Keratinocyte (primary cell): ENCODE data around the gene LUZP1. TPM values are rescaled to one million over a fixed set of nuclear protein-coding genes. Genes with fewer than 3 reads are reported as not detected.

ENCODE experiments used
- DNase-seq: peaks from one replicate; pipeline ENCODE4 v3.0.0-alpha.2; 2011; ENCODE audit warnings: low read depth, missing footprints, low spot score
- FAIRE-seq: peaks from 2 replicates; lab custom pipeline; 2011; peaks lifted over from hg19 to GRCh38; lab: Jason Lieb, UNC
- H2AFZ ChIP-seq: 2 replicates; pipeline ENCODE4 v1.6.0; 2012; ENCODE audit warnings: low read length, control low read depth, inconsistent platforms; ENCODE audit not compliant: control insufficient read depth
- H3K27ac ChIP-seq: 2 replicates; pipeline ENCODE4 v1.5.1; 2011; ENCODE audit warnings: low read length; ENCODE audit not compliant: control insufficient read depth, insufficient read depth
- H3K27me3 ChIP-seq: 3 replicates; pipeline ENCODE4 v1.6.0; 2011; ENCODE audit warnings: low read length; ENCODE audit not compliant: control insufficient read depth, insufficient read depth; ENCODE audit errors: extremely low read depth
- H3K36me3 ChIP-seq, 2 experiments: 2 replicates in 1 of 2; 3 replicates in 1 of 2; pipeline ENCODE4 v1.5.1; 2011; ENCODE audit warnings: low read length in 2 of 2, mild to moderate bottlenecking in 1 of 2; ENCODE audit not compliant: control insufficient read depth in 2 of 2, insufficient read depth in 2 of 2; ENCODE audit errors: extremely low read depth in 1 of 2
- H3K4me1 ChIP-seq: 3 replicates; pipeline ENCODE4 v1.5.1; 2011; ENCODE audit warnings: low read length; ENCODE audit not compliant: control insufficient read depth, insufficient read depth; ENCODE audit errors: extremely low read depth
- H3K4me2 ChIP-seq: 3 replicates; pipeline ENCODE4 v1.6.0; 2011; ENCODE audit warnings: low read depth, low read length; ENCODE audit not compliant: control insufficient read depth, insufficient read depth; ENCODE audit errors: extremely low read depth
- H3K4me3 ChIP-seq, 3 experiments: fragments of 200-600 bp in 1 of 3; sonication (generic) in 1 of 3; 2 replicates in 2 of 3; 3 replicates in 1 of 3; pipeline ENCODE4 v1.5.1; 2011 to 2016; ENCODE audit warnings: low read length in 3 of 3, mild to moderate bottlenecking in 3 of 3, control low read depth in 2 of 3, inconsistent platforms in 1 of 3, low read depth in 1 of 3, mixed read lengths in 1 of 3, mixed run types in 1 of 3, moderate library complexity in 1 of 3; ENCODE audit not compliant: control insufficient read depth in 2 of 3, insufficient read depth in 2 of 3; ENCODE audit errors: extremely low read depth in 1 of 3
- H3K79me2 ChIP-seq: 2 replicates; pipeline ENCODE4 v1.6.0; 2012; ENCODE audit warnings: low read length; ENCODE audit not compliant: control insufficient read depth, insufficient read depth
- H3K9ac ChIP-seq: 3 replicates; pipeline ENCODE4 v1.6.0; 2011; ENCODE audit warnings: low read length; ENCODE audit not compliant: control insufficient read depth, insufficient read depth; ENCODE audit errors: extremely low read depth
- H3K9me1 ChIP-seq: 3 replicates; pipeline ENCODE4 v1.6.0; 2011; ENCODE audit warnings: low read length; ENCODE audit not compliant: control insufficient read depth, insufficient read depth; ENCODE audit errors: extremely low read depth
- H3K9me3 ChIP-seq: 2 replicates; pipeline ENCODE4 v1.5.1; 2012; ENCODE audit warnings: low read depth, low read length; ENCODE audit not compliant: control insufficient read depth
- H4K20me1 ChIP-seq: 3 replicates; pipeline ENCODE4 v1.6.0; 2011; ENCODE audit warnings: low read length; ENCODE audit not compliant: control insufficient read depth, insufficient read depth; ENCODE audit errors: extremely low read depth
- EZH2 ChIP-seq: IDR thresholded peaks from one replicate; pipeline ENCODE4 v1.6.1; 2012; ENCODE audit warnings: inconsistent platforms, mild to moderate bottlenecking, low read length, moderate library complexity
- dilution Hi-C: fragments of 300-500 bp; cut with MboI; formaldehyde crosslinking; loops from one replicate; pipeline ENCODE4 v1.7.0; 2020; ENCODE audit warnings: low sequenced_read_pairs; ENCODE audit not compliant: extremely low pct_ligation_motif_present
- polyA plus RNA-seq, 5 experiments: library from polyadenylated mRNA; depleted of rRNA in 3 of 5; stranded (reverse) in 3 of 5; stranded (forward) in 1 of 5; unstranded in 1 of 5; fragments of >200 nt; gene quantifications; 1 replicate in 1 of 5; 2 replicates in 3 of 5; 3 replicates in 1 of 5; pipeline versions ENCODE4 v1.2.1 to v1.2.3, GENCODE V29; 2011 to 2012; ENCODE audit warnings: missing spikeins in 2 of 5, low read depth in 1 of 5, low replicate concordance in 1 of 5
- TF ChIP-seq, protein P1 (sequence below), 3 experiments: IDR thresholded peaks in 1 of 3; conservative IDR thresholded peaks in 1 of 3; optimal IDR thresholded peaks in 1 of 3; 2 replicates in 2 of 3; 3 replicates in 1 of 3; pipeline versions ENCODE3 to v1.5.1; 2011; ENCODE audit warnings: low read length in 3 of 3, mild to moderate bottlenecking in 3 of 3, moderate library complexity in 2 of 3, control low read depth in 1 of 3, inconsistent platforms in 1 of 3; ENCODE audit not compliant: insufficient read depth in 2 of 3; ENCODE audit errors: extremely low read depth in 1 of 3

The LUZP1 gene
- polyA plus RNA-seq, 1 donor (not counting 4 experiments of a cell fraction or from before 2014, with no cell fraction given), result 52.5 TPM

DNA sequence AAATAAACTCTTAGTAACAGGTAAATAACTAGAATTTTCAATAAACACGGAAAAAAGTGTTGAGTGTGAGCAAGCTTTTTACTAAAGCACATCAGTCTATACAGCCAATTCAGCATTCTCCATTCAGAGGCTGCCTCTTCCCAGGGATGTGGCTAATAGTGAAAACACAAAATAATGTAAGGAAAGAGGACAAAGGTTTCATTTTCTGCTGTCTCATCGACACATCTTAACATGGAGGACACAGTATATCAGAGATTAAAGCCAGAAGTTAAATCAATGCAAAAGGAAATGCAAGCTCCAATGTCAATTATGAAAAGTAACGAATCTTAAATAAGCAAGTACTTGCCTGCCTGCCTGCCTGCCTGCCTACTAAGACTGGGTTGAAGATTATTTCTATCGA lies 43.2 kb downstream of the LUZP1 start:
- H3K4me3 ChIP-seq, result peak overlapping the region; percentile 12 to 58 (median 34)
- TF ChIP-seq EZH2, result no peak
- TF ChIP-seq, protein P1, sequence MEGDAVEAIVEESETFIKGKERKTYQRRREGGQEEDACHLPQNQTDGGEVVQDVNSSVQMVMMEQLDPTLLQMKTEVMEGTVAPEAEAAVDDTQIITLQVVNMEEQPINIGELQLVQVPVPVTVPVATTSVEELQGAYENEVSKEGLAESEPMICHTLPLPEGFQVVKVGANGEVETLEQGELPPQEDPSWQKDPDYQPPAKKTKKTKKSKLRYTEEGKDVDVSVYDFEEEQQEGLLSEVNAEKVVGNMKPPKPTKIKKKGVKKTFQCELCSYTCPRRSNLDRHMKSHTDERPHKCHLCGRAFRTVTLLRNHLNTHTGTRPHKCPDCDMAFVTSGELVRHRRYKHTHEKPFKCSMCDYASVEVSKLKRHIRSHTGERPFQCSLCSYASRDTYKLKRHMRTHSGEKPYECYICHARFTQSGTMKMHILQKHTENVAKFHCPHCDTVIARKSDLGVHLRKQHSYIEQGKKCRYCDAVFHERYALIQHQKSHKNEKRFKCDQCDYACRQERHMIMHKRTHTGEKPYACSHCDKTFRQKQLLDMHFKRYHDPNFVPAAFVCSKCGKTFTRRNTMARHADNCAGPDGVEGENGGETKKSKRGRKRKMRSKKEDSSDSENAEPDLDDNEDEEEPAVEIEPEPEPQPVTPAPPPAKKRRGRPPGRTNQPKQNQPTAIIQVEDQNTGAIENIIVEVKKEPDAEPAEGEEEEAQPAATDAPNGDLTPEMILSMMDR (optimal IDR thresholded peaks at IDR 0.05 in 1 of 3, IDR thresholded peaks at IDR 0.05 in 1 of 3, conservative IDR thresholded peaks at IDR 0.05 in 1 of 3; ENCODE audit: extremely low read depth in 1 of 3, insufficient read depth in 2 of 3, low read length in 3 of 3), result no peak
- H3K27ac ChIP-seq, result peak overlapping the region; percentile 82
- peak overlapping the region; percentile 41 for H3K9ac ChIP-seq
- peaks cover 0 to 2% of the 10 kb centered on the region in 2 experiments for H3K36me3 ChIP-seq
- FAIRE-seq (no peak), DNase-seq (no peak)
- H2AFZ ChIP-seq, result no peak overlapping the region
- H4K20me1 ChIP-seq, result no peaks in the 10 kb centered on the region
- H3K27me3 ChIP-seq, result no peaks in the 10 kb centered on the region
- H3K9me3 ChIP-seq, result no peaks in the 10 kb centered on the region
- H3K4me2 ChIP-seq, result peak overlapping the region; percentile 87
- H3K9me1 ChIP-seq, result no peaks in the 10 kb centered on the region
- H3K79me2 ChIP-seq, result peaks cover 75% of the 10 kb centered on the region
- dilution Hi-C loops, result no loop called here
- H3K4me1 ChIP-seq, result peaks cover 77% of the 10 kb centered on the region

DNA sequence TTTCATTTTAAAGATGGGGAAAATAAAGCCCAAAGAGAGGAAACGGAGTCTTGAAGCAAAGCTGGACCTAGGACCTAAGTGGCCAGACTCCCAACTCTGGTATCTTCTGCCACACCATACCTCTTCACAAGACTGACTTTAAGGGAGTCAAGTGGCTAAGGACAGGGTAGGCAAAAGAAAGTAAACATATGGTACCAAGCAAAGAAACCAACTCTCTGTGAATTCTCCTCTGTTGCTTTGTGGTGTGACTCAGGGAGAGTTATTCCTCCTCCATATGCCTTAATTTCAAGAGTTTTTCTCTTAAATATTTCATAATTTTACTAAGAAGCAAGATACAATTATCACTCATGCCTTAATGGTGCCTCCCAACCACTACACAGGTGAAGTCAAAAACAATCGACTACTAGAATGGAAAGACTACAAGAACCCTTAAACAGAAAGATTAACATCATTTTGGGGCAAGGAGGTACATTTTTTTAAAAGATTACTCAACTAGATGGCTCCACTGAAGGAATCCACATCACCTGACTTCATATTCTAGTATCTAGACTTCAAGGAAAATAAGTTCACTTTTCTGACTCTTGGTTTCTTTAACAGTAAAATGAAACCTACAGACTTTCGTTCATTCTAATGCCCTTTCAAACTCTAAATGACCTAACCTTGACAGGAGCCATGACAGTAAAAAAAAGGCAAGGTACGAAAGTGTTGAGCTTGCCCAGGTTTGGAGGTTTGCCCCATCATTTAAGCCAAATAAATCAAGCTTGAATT lies 44.2 kb downstream of the LUZP1 start:
- dilution Hi-C loops, result no loop called here

More for the DNA sequence above, 44.2 kb downstream of the LUZP1 start:
- Histone ChIP-seq H4K20me1 (no peaks in the 10 kb centered on the region), H3K79me2 (peaks cover 82% of the 10 kb centered on the region), H3K36me3 (peaks cover 0 to 2% of the 10 kb centered on the region in 2 experiments), H3K9me1 (no peaks in the 10 kb centered on the region), H3K27ac (peak overlapping the region; percentile 82), H3K4me2 (peak overlapping the region; percentile 87), H3K4me3 (peak overlapping the region in 2 of 3 experiments; percentile 34 to 43), H3K9ac (no peak overlapping the region), H2AFZ (no peak overlapping the region), H3K27me3 (no peaks in the 10 kb centered on the region), H3K4me1 (peaks cover 74% of the 10 kb centered on the region), H3K9me3 (no peaks in the 10 kb centered on the region)
- DNase-seq, result no peak
- no peak for TF ChIP-seq EZH2
- TF ChIP-seq, protein P1 (optimal IDR thresholded peaks at IDR 0.05 in 1 of 3, IDR thresholded peaks at IDR 0.05 in 1 of 3, conservative IDR thresholded peaks at IDR 0.05 in 1 of 3; ENCODE audit: extremely low read depth in 1 of 3, insufficient read depth in 2 of 3, low read length in 3 of 3), result no peak
- FAIRE-seq, result peak; percentile 44
